Myometrial cell (primary cell): ENCODE results near the gene KRT38. TPM values are rescaled to one million over a fixed set of nuclear protein-coding genes. Genes with fewer than 3 reads are reported as not detected.

Experiments
- total RNA-seq: library from RNA; depleted of rRNA; stranded (reverse); fragments of >200 nt; gene quantifications from 2 replicates; pipeline ENCODE4 v1.2.3, GENCODE V29; 2015

Gene KRT38
- 0.18 TPM in 1 of 2 replicates, not detected in the other for total RNA-seq

DNA sequence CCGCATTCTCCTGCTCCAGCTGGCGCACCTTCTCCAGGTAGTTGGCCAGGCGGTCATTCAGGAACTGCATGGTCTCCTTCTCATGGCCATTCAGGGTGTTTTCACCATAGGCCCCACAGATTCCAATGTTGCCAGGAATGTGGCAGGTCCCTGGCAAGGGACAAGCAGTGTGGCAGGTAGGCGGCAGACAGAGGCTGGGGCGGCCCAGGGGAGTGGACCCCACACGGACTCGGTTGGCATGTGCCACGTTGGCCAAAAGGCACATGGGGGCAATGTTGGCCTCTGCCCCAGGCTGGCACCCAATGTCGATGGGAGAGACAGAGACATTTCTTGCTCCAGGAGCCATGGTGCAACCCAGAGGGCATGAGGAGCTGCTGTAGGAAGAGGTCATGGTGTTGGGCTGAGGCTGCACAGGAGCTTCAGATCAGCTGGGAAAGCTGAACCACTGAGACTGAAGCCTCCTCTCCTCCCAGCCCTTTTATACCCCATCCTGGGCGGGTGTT lies at the start of gene KRT38:
Gene KRT38, minus strand, starts transcription at position 453 of the 503 bp plus-strand sequence. Its CDS starts 62 bp downstream, at position 391.

DNA sequence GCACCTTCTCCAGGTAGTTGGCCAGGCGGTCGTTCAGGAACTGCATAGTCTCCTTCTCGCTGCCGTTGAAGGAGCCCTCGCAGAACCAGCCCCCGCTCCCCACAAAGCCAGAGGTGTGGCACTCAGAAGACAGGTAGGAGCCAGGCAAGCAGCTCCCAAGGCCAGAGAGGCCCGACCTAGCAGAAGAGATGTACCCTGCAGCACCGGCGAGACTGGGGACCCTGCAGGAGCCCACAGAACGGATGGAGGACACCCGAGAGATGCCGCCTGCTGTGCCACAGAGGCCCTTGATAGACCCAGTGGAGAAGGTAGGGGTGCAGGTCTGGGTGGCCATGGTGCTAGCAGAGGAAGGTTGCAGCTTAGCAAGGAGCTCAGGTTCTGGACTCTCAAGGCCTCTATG lies 48.7 kb upstream of the KRT38 start, which contains the start of gene KRT36:
Gene KRT36, minus strand, starts transcription at position 380 of the 400 bp plus-strand sequence. Its CDS starts 46 bp downstream, at position 334.

DNA sequence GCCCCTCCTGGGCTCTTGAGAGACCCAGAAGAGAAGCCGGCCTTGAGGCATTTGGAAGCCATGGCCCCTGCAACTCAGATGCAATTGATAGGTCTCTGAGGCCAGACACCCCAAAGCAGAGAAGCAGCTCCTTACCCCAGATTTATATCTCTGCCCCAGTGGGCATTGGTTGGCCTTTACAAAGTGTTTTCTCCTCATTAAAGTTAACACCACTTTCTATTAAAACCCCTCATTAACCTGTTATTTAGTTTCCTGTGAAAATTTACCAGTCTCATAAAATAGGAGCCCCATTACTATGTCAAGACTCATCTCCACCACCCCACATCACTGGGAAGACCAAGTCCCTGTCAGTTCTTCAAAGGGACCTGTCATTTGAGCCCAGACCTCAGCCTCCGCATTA lies 40.3 kb upstream of the KRT38 start, which contains the start of gene KRT35:
Gene KRT35, minus strand, starts transcription at position 116 of the 400 bp plus-strand sequence. Its CDS starts 54 bp downstream, at position 62.

DNA sequence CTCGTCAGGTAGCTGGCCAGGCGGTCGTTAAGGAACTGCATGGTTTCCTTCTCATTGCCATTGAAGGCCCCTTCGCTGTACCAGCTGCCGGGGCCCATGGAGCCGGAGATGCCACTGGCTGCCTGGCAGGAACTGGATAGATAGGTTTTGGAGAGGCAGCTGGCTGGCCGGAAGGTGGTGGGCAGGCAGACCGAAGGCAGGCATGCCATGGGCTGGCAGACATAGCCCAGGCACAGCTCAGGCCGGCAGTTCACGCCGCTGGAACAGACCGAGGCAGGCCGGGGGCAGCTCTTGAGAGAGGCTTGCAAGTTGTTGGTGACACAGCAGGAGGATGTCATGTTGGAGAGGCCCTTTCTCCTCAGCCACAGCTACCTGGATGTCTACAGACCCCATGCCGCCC lies 26.2 kb upstream of the KRT38 start, which contains the start of gene KRT32:
Gene KRT32, minus strand, starts transcription at position 399 of the 400 bp plus-strand sequence. Its CDS starts 61 bp downstream, at position 338.

GRCh38 chr17:41424111-41424635 lies 16.6 kb downstream of the KRT38 start, which contains the start of gene KRT37:
Gene KRT37 (minus strand): TSS chr17:41424585. CDS start chr17:41424523, 62 bp downstream.

GRCh38 chr17:41396996-41397660 lies 43.7 kb downstream of the KRT38 start, which contains the start of gene KRT31:
Gene KRT31 (minus strand): TSS chr17:41397608. CDS start chr17:41397539, 69 bp downstream.

Other genes starting within 250 kb of the KRT38 start
- not detected in 2 replicates for gene KRTAP9-2, start 214.3 kb downstream of the KRT38 start, total RNA-seq
- gene KRTAP9-3, start 208.5 kb downstream of the KRT38 start, total RNA-seq, result not detected in 2 replicates
- not detected in 2 replicates for gene KRTAP9-8, start 203.0 kb downstream of the KRT38 start, total RNA-seq
- not detected in 2 replicates for gene KRTAP9-4, start 191.3 kb downstream of the KRT38 start, total RNA-seq
- gene KRTAP9-9, start 185.6 kb downstream of the KRT38 start, total RNA-seq, result not detected in 2 replicates
- not detected in 2 replicates for gene KRTAP9-6, start 175.6 kb downstream of the KRT38 start, total RNA-seq
- not detected in 2 replicates for gene KRTAP9-7, start 165.3 kb downstream of the KRT38 start, total RNA-seq
- gene KRTAP29-1, start 138.1 kb downstream of the KRT38 start, total RNA-seq, result not detected in 2 replicates
- gene KRTAP16-1, start 131.7 kb downstream of the KRT38 start, total RNA-seq, result not detected in 2 replicates
- not detected in 2 replicates for gene KRTAP17-1, start 125.3 kb downstream of the KRT38 start, total RNA-seq
- not detected in 2 replicates for gene KRT33A, start 90.2 kb downstream of the KRT38 start, total RNA-seq
- gene KRT33B, start 71.2 kb downstream of the KRT38 start, total RNA-seq, result under 0.01 TPM in 1 of 2 replicates, not detected in the other
- gene KRT34, start 58.7 kb downstream of the KRT38 start, total RNA-seq, result 115 and 121 TPM in 2 replicates
- gene KRT31, start 43.4 kb downstream of the KRT38 start, total RNA-seq, result not detected in 2 replicates
- 0.71 TPM in 1 of 2 replicates, not detected in the other for gene KRT37, start 16.4 kb downstream of the KRT38 start, total RNA-seq
- gene KRT32, start 26.4 kb upstream of the KRT38 start, total RNA-seq, result 0.18 TPM in 1 of 2 replicates, not detected in the other
- gene KRT35, start 40.2 kb upstream of the KRT38 start, total RNA-seq, result not detected in 2 replicates
- not detected in 2 replicates for gene KRT36, start 48.9 kb upstream of the KRT38 start, total RNA-seq
- gene KRT13, start 64.6 kb upstream of the KRT38 start, total RNA-seq, result 0.35 TPM in 1 of 2 replicates, not detected in the other
- gene KRT15, start 77.9 kb upstream of the KRT38 start, total RNA-seq, result 5.3 and 13.8 TPM in 2 replicates
- gene KRT19, start 87.3 kb upstream of the KRT38 start, total RNA-seq, result 631 and 654 TPM in 2 replicates
- not detected in 2 replicates for gene KRT9, start 131.1 kb upstream of the KRT38 start, total RNA-seq
- not detected in 2 replicates for gene KRT14, start 145.9 kb upstream of the KRT38 start, total RNA-seq
- gene KRT16, start 171.8 kb upstream of the KRT38 start, total RNA-seq, result not detected in 2 replicates
- 3.5 and 9.2 TPM in 2 replicates for gene KRT17, start 183.6 kb upstream of the KRT38 start, total RNA-seq
- 61.0 and 63.1 TPM in 2 replicates for gene EIF1, start 247.9 kb upstream of the KRT38 start, total RNA-seq